KG1 (cell line): Measurements from ENCODE around the gene ABCA8.
A peak's percentile ranks its signal among the peaks of the same experiment; 100 is the strongest.

Experiments used
- DNase-seq: peaks from one replicate; lab custom pipeline; 2025; lab: John Stamatoyannopoulos, UW

ABCA8 gene

GRCh38 chr17:68942389-68942788 is 12.8 kb downstream of the ABCA8 start:
- DNase-seq = no peak

- DNase-seq = no peak
Observed at GRCh38 chr17:68941761-68942160, 13.4 kb downstream of the ABCA8 start.

GRCh38 chr17:68939195-68939594 is 16.0 kb downstream of the ABCA8 start:
- no peak for DNase-seq

GRCh38 chr17:68937890-68938514 is 17.2 kb downstream of the ABCA8 start:
- no peak for DNase-seq

GRCh38 chr17:68927516-68927915 is 27.7 kb downstream of the ABCA8 start:
- DNase-seq = no peak

- no peak for DNase-seq
Observed at GRCh38 chr17:68924793-68925720, 30.1 kb downstream of the ABCA8 start.

- no peak for DNase-seq
Observed at GRCh38 chr17:68910789-68911431, 44.3 kb downstream of the ABCA8 start.

- no peak for DNase-seq
Observed at GRCh38 chr17:68910251-68910705, 44.9 kb downstream of the ABCA8 start.

- peak; percentile 30 for DNase-seq
Observed at GRCh38 chr17:68909066-68909465, 46.1 kb downstream of the ABCA8 start.

- DNase-seq = no peak
Observed at GRCh38 chr17:68908045-68908444, 47.1 kb downstream of the ABCA8 start.

GRCh38 chr17:68906638-68907037 is 48.6 kb downstream of the ABCA8 start:
- DNase-seq = no peak

GRCh38 chr17:68903286-68903685 is 51.9 kb downstream of the ABCA8 start:
- DNase-seq = no peak

GRCh38 chr17:68897557-68897956 is 57.6 kb downstream of the ABCA8 start:
- no peak for DNase-seq

GRCh38 chr17:68892658-68893057 is 62.5 kb downstream of the ABCA8 start:
- no peak for DNase-seq

GRCh38 chr17:68892193-68892592 is 63.0 kb downstream of the ABCA8 start:
- no peak for DNase-seq

- no peak for DNase-seq
Observed at GRCh38 chr17:68886401-68886800, 68.8 kb downstream of the ABCA8 start.

GRCh38 chr17:68884888-68885287 is 70.3 kb downstream of the ABCA8 start:
- no peak for DNase-seq

- DNase-seq = no peak
Observed at GRCh38 chr17:68878226-68878885, 76.8 kb downstream of the ABCA8 start.

- no peak for DNase-seq
Observed at GRCh38 chr17:68871447-68871846, 83.7 kb downstream of the ABCA8 start.

- no peak for DNase-seq
Observed at GRCh38 chr17:68870976-68871375, 84.2 kb downstream of the ABCA8 start.

GRCh38 chr17:68870161-68870826 is 84.9 kb downstream of the ABCA8 start:
- DNase-seq = no peak

- no peak for DNase-seq
Observed at GRCh38 chr17:68868708-68869107, 86.5 kb downstream of the ABCA8 start.
